ACC112 (cell line): ENCODE measurements around the gene LRP3.

Experiments used
- H2AFZ ChIP-seq: fragments of 200-600 bp; sonication (generic); one replicate; pipeline ENCODE4 v1.6.0; 2017; ENCODE audit warnings: antibody characterized with exemption, low read length; ENCODE audit not compliant: unreplicated experiment
- H3K27ac ChIP-seq: fragments of 200-600 bp; sonication (generic); 2 replicates; pipeline ENCODE4 v1.5.1; 2014; ENCODE audit warnings: low read depth, mild to moderate bottlenecking, antibody characterized with exemption, low read length, moderate library complexity
- H3K27me3 ChIP-seq: fragments of 200-600 bp; sonication (generic); 2 replicates; pipeline ENCODE4 v1.6.1; 2014; ENCODE audit warnings: mild to moderate bottlenecking, antibody characterized with exemption, low read length, moderate library complexity, mixed read lengths; ENCODE audit not compliant: insufficient read depth
- H3K36me3 ChIP-seq: fragments of 200-600 bp; sonication (generic); 2 replicates; pipeline ENCODE4 v1.6.1; 2016; ENCODE audit warnings: mild to moderate bottlenecking, antibody characterized with exemption, low read length, moderate library complexity, mixed read lengths; ENCODE audit not compliant: insufficient read depth
- H3K4me1 ChIP-seq: fragments of 200-600 bp; sonication (generic); one replicate; pipeline ENCODE4 v1.6.1; 2016; ENCODE audit warnings: low read length, mixed read lengths; ENCODE audit not compliant: insufficient read depth, unreplicated experiment, control insufficient read depth
- H3K4me3 ChIP-seq: fragments of 200-600 bp; sonication (generic); 2 replicates; pipeline ENCODE4 v1.5.1; 2014; ENCODE audit warnings: mild to moderate bottlenecking, low read depth, low read length
- H3K79me2 ChIP-seq: fragments of 200-600 bp; sonication (generic); one replicate; pipeline ENCODE4 v1.6.0; 2016; ENCODE audit warnings: low read length; ENCODE audit not compliant: control insufficient read depth, unreplicated experiment, insufficient read depth

Gene LRP3

GRCh38 chr19:33194532-33194885 is 379 bp downstream of the LRP3 start:
- H3K4me3 ChIP-seq, result peak overlapping the region; percentile 86
- no peaks in the 10 kb centered on the region for H3K36me3 ChIP-seq
- no peaks in the 10 kb centered on the region for H3K79me2 ChIP-seq
- no peak overlapping the region for H3K27ac ChIP-seq
- H2AFZ ChIP-seq, result no peak overlapping the region
- H3K4me1 ChIP-seq, result peaks cover 5% of the 10 kb centered on the region
- H3K27me3 ChIP-seq, result no peaks in the 10 kb centered on the region

- H3K36me3 ChIP-seq, result no peaks in the 10 kb centered on the region
- no peak overlapping the region for H3K27ac ChIP-seq
- H3K4me3 ChIP-seq, result peak overlapping the region; percentile 86
- H3K79me2 ChIP-seq, result no peaks in the 10 kb centered on the region
- H2AFZ ChIP-seq, result no peak overlapping the region
- H3K4me1 ChIP-seq, result peaks cover 5% of the 10 kb centered on the region
- H3K27me3 ChIP-seq, result no peaks in the 10 kb centered on the region
Measured at GRCh38 chr19:33194886-33195644, 935 bp downstream of the LRP3 start.

DNA sequence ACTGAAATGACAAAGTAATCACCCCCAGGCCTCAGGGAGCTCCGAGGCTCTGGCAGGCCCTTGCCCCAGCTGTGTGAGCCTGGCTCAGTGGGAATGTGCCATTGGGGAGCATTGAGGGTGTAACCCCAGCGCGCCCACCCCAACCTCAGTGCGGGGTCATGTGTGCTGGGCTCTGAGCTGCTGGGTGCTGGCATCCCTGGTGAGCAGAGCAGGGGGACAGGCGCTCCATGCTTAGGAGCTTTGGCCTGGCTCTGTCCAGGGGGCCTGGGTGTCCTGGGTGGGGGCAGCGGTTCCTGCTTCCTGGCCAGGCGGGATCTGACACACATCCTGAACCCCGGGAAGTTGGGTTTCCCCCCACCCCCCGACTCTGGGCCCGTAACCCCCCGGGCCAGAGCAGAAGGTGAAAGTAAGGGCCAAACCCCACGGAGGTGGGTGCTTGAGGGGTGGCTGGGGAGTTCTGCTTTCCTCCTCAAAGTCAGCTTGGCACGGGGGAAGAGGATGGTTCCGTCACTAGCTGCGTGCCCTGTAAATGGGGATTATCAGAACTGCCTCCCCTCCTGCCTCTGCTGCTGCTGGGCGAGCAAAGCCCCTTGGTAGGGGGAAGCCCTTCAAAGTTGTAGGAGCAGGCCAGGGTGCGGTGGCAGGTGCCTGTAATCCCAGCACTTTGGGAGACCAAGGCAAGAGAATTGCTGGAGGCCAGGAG is 1.7 kb downstream of the LRP3 start:
- no peak overlapping the region for H2AFZ ChIP-seq
- no peaks in the 10 kb centered on the region for H3K36me3 ChIP-seq
- H3K4me3 ChIP-seq, result peak overlapping the region; percentile 86
- no peaks in the 10 kb centered on the region for H3K27me3 ChIP-seq
- H3K27ac ChIP-seq, result no peak overlapping the region
- H3K4me1 ChIP-seq, result peaks cover 5% of the 10 kb centered on the region
- no peaks in the 10 kb centered on the region for H3K79me2 ChIP-seq

DNA sequence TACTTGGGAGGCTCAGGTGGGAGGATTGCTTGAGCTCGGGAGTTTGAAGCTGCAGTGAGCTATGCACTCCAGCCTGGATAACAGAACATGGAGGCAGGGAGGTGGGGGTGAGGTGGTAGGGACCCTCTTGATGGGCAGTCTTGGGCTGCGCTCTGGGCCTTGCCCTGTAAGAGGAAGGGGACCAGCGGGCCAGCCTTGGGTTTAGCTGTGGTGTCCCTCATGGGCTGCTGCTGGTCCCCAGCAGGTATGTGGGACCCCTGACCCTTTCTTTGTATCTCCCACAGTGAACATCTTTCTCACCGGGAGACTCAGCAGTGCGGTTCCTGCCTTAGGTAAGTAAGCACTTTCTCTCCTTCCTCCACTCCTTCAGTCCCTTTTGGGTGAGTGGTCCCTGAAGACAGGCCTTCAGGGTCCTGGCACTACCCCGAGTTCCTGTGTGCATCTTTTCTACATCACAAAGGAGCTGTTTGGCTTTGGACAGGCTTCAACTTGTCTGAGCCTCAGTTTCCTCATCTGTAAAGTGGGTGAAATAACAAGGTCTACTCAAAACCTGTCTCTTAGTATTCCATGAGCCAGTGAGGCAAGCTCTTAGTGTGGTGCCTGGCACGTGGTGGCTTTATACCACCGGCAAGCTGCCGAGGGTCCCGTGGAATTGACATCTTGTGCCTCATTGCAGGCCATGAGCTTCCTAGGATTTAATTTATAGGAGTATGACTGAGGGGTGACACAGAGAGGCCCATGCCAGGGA is 2.5 kb downstream of the LRP3 start:
- Histone ChIP-seq H3K4me1 (peaks cover 5% of the 10 kb centered on the region), H3K4me3 (no peak overlapping the region), H3K79me2 (no peaks in the 10 kb centered on the region), H3K36me3 (no peaks in the 10 kb centered on the region), H3K27me3 (no peaks in the 10 kb centered on the region), H3K27ac (no peak overlapping the region), H2AFZ (no peak overlapping the region)

DNA sequence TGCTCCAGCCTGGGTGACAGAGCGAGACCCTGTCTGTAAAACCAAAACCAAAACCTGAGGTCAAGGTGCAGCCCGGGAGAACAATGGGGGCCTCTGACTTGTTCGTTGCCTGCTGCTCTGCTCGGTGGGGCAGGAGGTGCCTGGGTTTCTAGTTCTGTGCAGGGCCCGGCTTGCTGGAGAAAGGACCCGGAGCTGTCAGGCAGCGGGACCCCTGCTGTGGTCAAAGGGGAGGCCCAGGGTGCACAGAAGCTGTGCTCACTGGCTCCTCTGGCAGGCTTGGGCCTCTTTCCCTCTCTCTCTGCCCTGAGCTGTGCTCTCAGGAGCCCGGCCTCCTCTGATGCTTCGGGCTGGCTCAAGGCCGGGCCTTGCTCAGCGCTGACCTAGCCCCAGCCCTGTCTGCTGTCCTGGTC is 3.5 kb downstream of the LRP3 start:
- Histone ChIP-seq H3K4me1 (peaks cover 5% of the 10 kb centered on the region), H3K27ac (no peak overlapping the region), H3K27me3 (no peaks in the 10 kb centered on the region), H3K4me3 (no peak overlapping the region), H3K36me3 (no peaks in the 10 kb centered on the region), H3K79me2 (no peaks in the 10 kb centered on the region), H2AFZ (no peak overlapping the region)

- no peaks in the 10 kb centered on the region for H3K79me2 ChIP-seq
- H2AFZ ChIP-seq, result no peak overlapping the region
- no peak overlapping the region for H3K4me3 ChIP-seq
- peaks cover 5% of the 10 kb centered on the region for H3K4me1 ChIP-seq
- H3K27ac ChIP-seq, result no peak overlapping the region
- no peaks in the 10 kb centered on the region for H3K27me3 ChIP-seq
- no peaks in the 10 kb centered on the region for H3K36me3 ChIP-seq
Measured at GRCh38 chr19:33198169-33198568, 4.0 kb downstream of the LRP3 start.

DNA sequence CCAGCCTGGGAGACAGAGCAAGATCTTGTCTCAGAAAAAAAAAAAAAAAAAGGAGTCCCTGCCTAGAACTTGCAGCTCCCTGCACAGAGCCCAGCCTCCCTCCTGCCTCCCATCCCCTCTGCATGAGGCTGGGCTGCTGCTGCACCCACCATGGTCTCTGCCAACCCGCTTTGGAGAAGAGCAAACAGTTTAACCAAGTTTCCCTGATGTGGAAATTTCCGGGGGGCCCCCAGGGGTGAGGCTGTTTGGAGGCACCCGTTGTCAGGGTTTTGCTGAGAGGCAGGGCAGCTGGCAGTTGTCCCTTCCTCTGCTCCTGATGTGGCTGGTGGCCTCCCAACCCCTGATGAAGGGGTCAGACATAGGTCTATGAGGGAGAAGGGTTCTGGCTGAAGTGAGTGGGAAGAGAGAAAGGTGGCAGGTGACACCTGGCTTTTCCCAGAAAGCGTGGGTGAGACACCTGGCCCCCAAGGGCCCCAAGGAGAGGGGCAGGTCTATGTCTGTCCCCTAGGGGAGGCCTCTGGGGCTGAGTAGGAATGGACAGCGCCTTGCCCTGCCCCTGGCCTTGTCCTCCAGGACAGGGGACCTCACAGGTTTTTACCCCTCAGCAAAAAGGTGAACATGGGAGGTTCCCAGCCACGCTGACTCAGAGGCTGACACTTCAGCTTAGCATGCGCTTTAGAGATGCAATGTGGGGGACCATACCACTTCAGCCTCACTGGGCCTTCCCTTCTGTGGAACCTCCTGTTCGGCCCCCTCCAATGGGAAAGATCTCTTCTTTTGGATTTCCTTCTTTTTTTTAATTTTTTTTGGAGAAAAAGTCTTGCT is 5.5 kb downstream of the LRP3 start:
- Histone ChIP-seq H3K4me1 (peaks cover 5% of the 10 kb centered on the region), H3K27me3 (no peaks in the 10 kb centered on the region), H2AFZ (no peak overlapping the region), H3K79me2 (no peaks in the 10 kb centered on the region), H3K4me3 (no peak overlapping the region), H3K36me3 (no peaks in the 10 kb centered on the region), H3K27ac (no peak overlapping the region)

DNA sequence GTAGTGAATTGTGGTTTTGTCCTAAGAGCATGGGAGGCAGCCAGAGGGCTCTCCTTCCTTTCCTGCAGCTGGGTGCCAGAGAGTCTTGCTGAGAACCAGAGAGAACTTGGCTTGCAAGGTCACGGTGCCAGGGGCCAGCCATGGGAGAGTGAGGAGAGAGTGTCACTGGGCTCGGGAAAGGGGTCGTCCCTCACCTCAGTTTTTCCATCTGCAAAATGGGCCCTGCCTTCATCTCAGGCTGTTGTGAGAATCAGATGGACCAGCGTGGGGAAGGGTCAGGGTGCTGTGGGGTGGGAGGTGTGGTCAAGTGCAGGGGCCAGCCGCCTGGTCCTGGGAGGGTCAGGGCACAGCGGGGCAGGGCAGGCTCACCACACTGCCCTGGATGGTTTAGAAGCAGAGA is 7.3 kb downstream of the LRP3 start:
- no peaks in the 10 kb centered on the region for H3K36me3 ChIP-seq
- H3K4me3 ChIP-seq, result no peak overlapping the region

GRCh38 chr19:33201886-33202545 is 7.9 kb downstream of the LRP3 start:
- Histone ChIP-seq H2AFZ (no peak overlapping the region), H3K27ac (no peak overlapping the region), H3K4me3 (no peak overlapping the region), H3K27me3 (no peaks in the 10 kb centered on the region), H3K36me3 (no peaks in the 10 kb centered on the region), H3K4me1 (no peaks in the 10 kb centered on the region), H3K79me2 (no peaks in the 10 kb centered on the region)

More for the DNA sequence above, 7.3 kb downstream of the LRP3 start:
- Histone ChIP-seq H3K27ac (no peak overlapping the region), H3K27me3 (no peaks in the 10 kb centered on the region), H3K79me2 (no peaks in the 10 kb centered on the region), H2AFZ (no peak overlapping the region), H3K4me1 (no peaks in the 10 kb centered on the region)
